NB4 (cell line): ENCODE measurements around the gene MLH1.
"Not testable (repeated sequence)": the region's sequence is repeated elsewhere in the genome, so short reads cannot be mapped to it uniquely, and the experiment has no call there.

Experiments
- DNase-seq: peaks from one replicate; pipeline ENCODE4 v3.0.0; 2010; ENCODE audit warnings: low read depth
- H3K4me3 ChIP-seq: one replicate; pipeline ENCODE4 v1.5.1; 2011; ENCODE audit warnings: mild to moderate bottlenecking, low read depth, low read length, moderate library complexity
- CTCF ChIP-seq: IDR thresholded peaks from one replicate; pipeline ENCODE4 v1.5.1; 2012; ENCODE audit warnings: low read depth, low read length
- MAX ChIP-seq: IDR thresholded peaks from 2 replicates; pipeline ENCODE4 v1.6.1; 2011; ENCODE audit warnings: low read depth, low read length
- MYC ChIP-seq: IDR thresholded peaks from 2 replicates; pipeline ENCODE4 v1.6.1; 2011; ENCODE audit warnings: low read depth, low read length
- POLR2A ChIP-seq: IDR thresholded peaks from 2 replicates; pipeline ENCODE4 v1.6.1; 2011; ENCODE audit warnings: mild to moderate bottlenecking; ENCODE audit not compliant: insufficient read length; ENCODE audit errors: extremely low read depth

Gene MLH1

GRCh38 chr3:36960502-36960901, 32.8 kb upstream of the MLH1 start:
- H3K4me3 ChIP-seq, result no peak overlapping the region
- TF ChIP-seq POLR2A, result no peak
- no peak for TF ChIP-seq MYC
- TF ChIP-seq MAX, result no peak
- no peak for TF ChIP-seq CTCF
- DNase-seq, result no peak

DNA sequence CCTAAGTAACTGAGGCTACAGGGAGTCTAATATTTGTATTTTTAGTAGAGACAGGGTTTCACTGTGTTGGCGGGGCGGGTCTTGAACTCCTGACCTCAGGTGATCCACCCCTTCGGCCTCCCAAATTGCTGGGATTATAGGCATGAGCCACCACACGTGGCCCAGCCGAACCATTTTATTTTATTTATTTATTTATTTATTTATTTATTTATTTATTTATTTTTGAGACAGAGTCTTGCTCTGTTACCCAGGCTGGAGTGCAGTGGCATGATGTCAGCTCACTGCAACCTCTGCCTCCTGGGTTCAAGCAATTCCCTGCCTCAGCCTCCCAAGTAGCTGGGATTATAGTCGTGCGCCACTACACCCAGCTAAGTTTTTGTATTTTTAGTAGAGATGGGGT, 30.3 kb upstream of the MLH1 start:
- DNase-seq, H3K4me3 ChIP-seq: not testable (repeated sequence)

- no peak overlapping the region for H3K4me3 ChIP-seq
- DNase-seq, result no peak
- no peak for TF ChIP-seq MYC
- TF ChIP-seq POLR2A, result no peak
- TF ChIP-seq CTCF, result no peak
- no peak for TF ChIP-seq MAX
These were observed 29.0 kb upstream of the MLH1 start for GRCh38 chr3:36964331-36964730.

GRCh38 chr3:36964817-36965216, 28.5 kb upstream of the MLH1 start:
- TF ChIP-seq MYC (no peak), CTCF (no peak), MAX (no peak), POLR2A (no peak)
- no peak for DNase-seq
- H3K4me3 ChIP-seq, result no peak overlapping the region

GRCh38 chr3:36965440-36965839, 27.9 kb upstream of the MLH1 start:
- no peak for DNase-seq
- no peak overlapping the region for H3K4me3 ChIP-seq
- TF ChIP-seq MAX, result no peak
- no peak for TF ChIP-seq POLR2A
- TF ChIP-seq CTCF, result no peak
- TF ChIP-seq MYC, result no peak

DNA sequence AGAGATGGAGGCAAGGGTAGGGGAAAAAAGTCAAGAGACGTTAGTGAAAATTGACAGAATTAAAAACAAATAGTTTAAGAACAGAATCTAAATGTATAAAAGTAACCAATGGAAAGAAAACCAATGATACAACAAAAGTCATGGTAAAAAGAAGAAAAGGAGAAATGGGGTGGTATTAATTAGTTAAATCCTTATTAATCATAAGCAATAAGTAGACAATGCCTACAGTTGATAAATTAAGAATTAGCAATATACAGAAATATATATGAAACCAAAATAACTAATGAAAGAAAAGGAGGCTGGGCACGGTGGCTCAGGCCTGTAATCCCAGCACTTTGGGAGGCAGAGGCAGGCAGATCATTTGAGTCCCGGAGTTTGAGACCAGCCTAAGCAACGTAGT, 24.2 kb upstream of the MLH1 start:
- H3K4me3 ChIP-seq, result no peak overlapping the region
- no peak for TF ChIP-seq MYC
- no peak for TF ChIP-seq POLR2A
- TF ChIP-seq CTCF, result no peak
- TF ChIP-seq MAX, result no peak
- no peak for DNase-seq
